ENCODE measurements around the gene FLAD1. TPM values are rescaled to one million over a fixed set of nuclear protein-coding genes. Genes with fewer than 3 reads are reported as not detected.

Gene FLAD1
- total RNA-seq, 1 experiment from 2014 or later: 58.4 TPM

DNA sequence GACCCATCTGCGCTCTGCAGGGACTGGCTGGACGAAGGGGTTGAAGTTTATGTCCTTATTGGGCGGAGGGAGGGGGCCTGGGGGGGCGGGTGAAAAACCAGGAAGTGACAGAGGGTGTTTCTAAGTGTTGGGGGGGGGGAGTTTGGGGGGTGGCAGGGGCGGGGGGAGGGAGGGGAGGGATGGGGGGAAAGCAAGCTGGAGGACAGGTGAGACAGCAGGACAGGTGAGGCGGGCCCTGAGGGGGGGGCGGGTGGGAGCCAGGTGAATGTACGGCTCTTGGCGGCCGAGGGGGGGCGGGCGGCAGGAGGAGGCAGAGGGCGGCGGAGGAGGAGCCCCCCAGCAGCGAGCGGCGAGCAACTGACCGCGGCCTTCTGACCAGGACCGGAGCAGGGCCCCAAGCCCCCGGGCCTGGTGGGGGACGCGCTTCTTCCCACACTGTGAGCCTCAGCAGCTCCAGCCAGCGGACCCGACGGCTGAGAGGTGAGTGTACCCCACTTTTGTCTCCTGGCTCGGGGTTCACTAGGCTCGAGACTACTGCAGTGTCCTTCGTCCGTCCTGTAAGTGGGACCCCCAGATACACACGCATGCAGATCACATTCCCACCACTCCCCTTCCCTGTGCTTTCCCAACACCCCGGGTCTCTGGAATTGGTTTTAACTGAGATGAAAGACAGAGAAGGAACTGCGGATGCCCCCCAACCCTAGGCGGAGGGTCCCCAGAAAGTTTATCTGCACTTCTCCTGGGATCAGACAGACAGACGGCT, 19.5 kb downstream of the FLAD1 start, which contains the start of gene ZBTB7B:
TSS of gene ZBTB7B (plus strand) at position 339 of the 763 bp plus-strand sequence. CDS start 11,859 bp downstream, outside the sequence.
- ATAC-seq (peak; percentile 6), DNase-seq (ENCODE audit: low read depth, low spot score) (no peak)
- H3K9me2 ChIP-seq (ENCODE audit: insufficient read depth): no peaks in the 10 kb centered on the region
- H4K20me1 ChIP-seq (ENCODE audit: insufficient read depth): no peaks in the 10 kb centered on the region
- CTCF ChIA-PET: interaction anchor here (0.6 to 0.9 kb wide), 2 partner anchors 15 to 517 kb away, joined by 3 to 4 read pairs; no protein-coding TSS in a partner anchor
- H3K4me1 ChIP-seq (ENCODE audit: control insufficient read depth in 1 of 2, insufficient read depth in 2 of 2, low read length in 2 of 2): peaks cover 22 to 73% of the 10 kb centered on the region in 2 experiments
- RAD21 ChIA-PET (ENCODE audit: low non-redundant PET in 1 of 2, low total read pairs in 2 of 2, uncharacterized antibody in 2 of 2, unreplicated experiment in 2 of 2): interaction anchor here in 1 of 2 experiments (0.7 kb wide), 1 partner anchor 270 kb away, joined by 7 read pairs; the partner anchor contains the start of gene CLK2
- POLR2A ChIA-PET: interaction anchor here (0.6 to 1.4 kb wide), 5 partner anchors 13 to 340 kb away, joined by 3 to 7 read pairs (median 4); no protein-coding TSS in a partner anchor
- peak within 1 kb of the TSS; percentile 97 to 98 for H3K4me3 ChIP-seq (replicated peaks in 1 of 2; ENCODE audit: low read depth in 1 of 2, low read length in 2 of 2)
- H2AFZ ChIP-seq (ENCODE audit: low read depth, low read length, poor library complexity, severe bottlenecking): no peak within 1 kb of the TSS
- no peak for TF ChIP-seq SP1 (IDR thresholded peaks at IDR 0.05; ENCODE audit: low read depth)
- peak; percentile 42; the same call in 1 of the 2 replicates for TF ChIP-seq ZFX (IDR thresholded peaks at IDR 0.05)
- TF ChIP-seq POLR2AphosphoS5 (IDR thresholded peaks at IDR 0.05; ENCODE audit: low read depth, low read length): peak; percentile 28; the same call in 1 of the 2 replicates
- H3K27me3 ChIP-seq (ENCODE audit: insufficient read depth, low read length): no peaks in the 10 kb centered on the region
- BruUV-seq (replicated peaks): TSS peak; percentile 38
- peaks cover 50% of the 10 kb centered on the region for H3K79me2 ChIP-seq (ENCODE audit: insufficient read depth, low read length)
- intact Hi-C loops (cut with micrococcal nuclease): loop anchor here (2.0 to 5.0 kb wide), 2 partner anchors 14 to 50 kb away; partner anchors contain the start of gene ADAM15
- H3K9me3 ChIP-seq (ENCODE audit: control insufficient read depth in 1 of 2, insufficient read depth in 1 of 2, low read depth in 1 of 2, low read length in 2 of 2): no peaks in the 10 kb centered on the region
- H3K9ac ChIP-seq (ENCODE audit: low read length): peak within 1 kb of the TSS; percentile 93
- peak within 1 kb of the TSS; percentile 99 for H3K27ac ChIP-seq (ENCODE audit: low read depth, low read length)
- H3K4me2 ChIP-seq (ENCODE audit: low read length): peak within 1 kb of the TSS; percentile 96
- no peaks in the 10 kb centered on the region; a peak in 1 of 4 replicates for H3K36me3 ChIP-seq (ENCODE audit: control insufficient read depth in 1 of 2, insufficient read depth in 2 of 2, low read length in 2 of 2)

DNA sequence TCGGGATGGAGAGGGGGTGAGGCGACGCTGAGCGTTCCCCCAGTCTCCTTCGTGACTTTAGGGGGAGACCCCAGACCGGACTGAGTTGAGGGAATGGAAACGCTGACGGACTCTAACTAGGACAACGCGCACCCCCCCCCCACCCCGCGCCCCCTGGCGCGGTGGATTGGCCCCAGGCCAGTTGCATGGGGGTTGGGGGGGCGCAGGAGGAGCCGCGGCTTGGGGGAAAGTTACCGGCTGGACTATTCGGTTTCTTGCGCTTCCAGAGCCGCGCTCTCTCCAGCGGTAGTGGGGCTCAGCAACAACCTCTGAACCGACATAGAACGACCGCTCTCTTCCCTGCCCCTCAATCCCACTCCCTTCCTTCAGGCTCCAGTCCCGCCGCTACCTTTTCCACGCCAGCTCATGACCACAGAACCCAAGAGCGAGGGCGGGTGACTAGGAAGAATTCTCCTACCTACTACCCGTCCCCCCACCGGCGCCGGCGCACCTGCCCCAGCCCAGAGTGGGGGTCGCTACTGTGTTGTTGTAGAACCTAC, 20.2 kb downstream of the FLAD1 start:
- Histone ChIP-seq H3K27ac (ENCODE audit: low read depth, low read length) (peak overlapping the region; percentile 97), H3K4me3 (replicated peaks in 1 of 2; ENCODE audit: low read depth in 1 of 2, low read length in 2 of 2) (peak overlapping the region; percentile 97 to 98), H3K9ac (ENCODE audit: low read length) (peak overlapping the region; percentile 93), H2AFZ (ENCODE audit: low read depth, low read length, poor library complexity, severe bottlenecking) (no peak overlapping the region), H3K9me2 (ENCODE audit: insufficient read depth) (no peaks in the 10 kb centered on the region), H3K27me3 (ENCODE audit: insufficient read depth, low read length) (no peaks in the 10 kb centered on the region), H3K4me2 (ENCODE audit: low read length) (peak overlapping the region; percentile 80), H3K36me3 (ENCODE audit: control insufficient read depth in 1 of 2, insufficient read depth in 2 of 2, low read length in 2 of 2) (no peaks in the 10 kb centered on the region; a peak in 1 of 4 replicates), H3K9me3 (ENCODE audit: control insufficient read depth in 1 of 2, insufficient read depth in 1 of 2, low read depth in 1 of 2, low read length in 2 of 2) (no peaks in the 10 kb centered on the region), H3K4me1 (ENCODE audit: control insufficient read depth in 1 of 2, insufficient read depth in 2 of 2, low read length in 2 of 2) (peaks cover 15 to 73% of the 10 kb centered on the region in 2 experiments), H3K79me2 (ENCODE audit: insufficient read depth, low read length) (peaks cover 57% of the 10 kb centered on the region), H4K20me1 (ENCODE audit: insufficient read depth) (no peaks in the 10 kb centered on the region)
- no TSS peak for BruUV-seq (replicated peaks)
- ChIA-PET RAD21 (ENCODE audit: low non-redundant PET in 1 of 2, low total read pairs in 2 of 2, uncharacterized antibody in 2 of 2, unreplicated experiment in 2 of 2) (interaction anchor here in 1 of 2 experiments (0.7 kb wide), 1 partner anchor 82 kb away, joined by 3 read pairs; no protein-coding TSS in a partner anchor), POLR2A (interaction anchor here (1.3 to 1.5 kb wide), 2 partner anchors 14 to 31 kb away, joined by 3 to 6 read pairs; no protein-coding TSS in a partner anchor), CTCF (interaction anchor here (2.3 kb wide), 1 partner anchor 48 kb away, joined by 7 read pairs; the partner anchor contains the start of gene ADAM15)
- ATAC-seq (no peak), DNase-seq (ENCODE audit: low read depth, low spot score) (no peak)
- intact Hi-C loops (cut with micrococcal nuclease): loop anchor here (2.0 to 5.0 kb wide), 2 partner anchors 14 to 49 kb away; partner anchors contain the start of gene ADAM15
- TF ChIP-seq SP1 (IDR thresholded peaks at IDR 0.05; ENCODE audit: low read depth): no peak

Data from HCT116 (cell line).